WTC11 (cell line): Measurements from ENCODE around the gene VIM. TPM values are rescaled to one million over a fixed set of nuclear protein-coding genes. Genes with fewer than 3 reads are reported as not detected.
A peak's percentile ranks its signal among the peaks of the same experiment; 100 is the strongest.

Experiments
- ARID4B ChIP-seq: sonication (generic); formaldehyde crosslinking; IDR thresholded peaks from 2 replicates; pipeline ENCODE4 v1.8.0; 2023; ENCODE audit warnings: missing genetic modification reagents, mild to moderate bottlenecking, borderline replicate concordance
- CREM ChIP-seq: sonication (generic); formaldehyde crosslinking; IDR thresholded peaks from 2 replicates; pipeline ENCODE4 v1.8.1; 2022; ENCODE audit warnings: mild to moderate bottlenecking, missing genetic modification reagents, moderate library complexity
- CTCF ChIP-seq: fragments of 200-600 bp; IDR thresholded peaks from 2 replicates; pipeline ENCODE4 v1.8.0; 2022; ENCODE audit warnings: antibody characterized with exemption
- E2F5 ChIP-seq: sonication (generic); formaldehyde crosslinking; IDR thresholded peaks from 2 replicates; pipeline ENCODE4 v1.8.1; 2022; ENCODE audit warnings: mild to moderate bottlenecking, moderate library complexity, missing genetic modification reagents
- GRHL2 ChIP-seq: fragments of 250-450 bp; sonication (Bioruptor Pico); IDR thresholded peaks from 2 replicates; pipeline ENCODE4 v1.8.0; 2022; ENCODE audit warnings: mild to moderate bottlenecking, moderate library complexity; ENCODE audit not compliant: insufficient replicate concordance, severe bottlenecking
- GTF2I ChIP-seq: fragments of 250-450 bp; sonication (Bioruptor Pico); conservative IDR thresholded peaks from 2 replicates; pipeline ENCODE4 v1.4.0; 2021; ENCODE audit warnings: mild to moderate bottlenecking
- HMGA2 ChIP-seq: fragments of 250-450 bp; sonication (Bioruptor Pico); IDR thresholded peaks from 2 replicates; pipeline ENCODE4 v1.4.0; 2021; ENCODE audit warnings: mild to moderate bottlenecking, moderate library complexity
- IRF1 ChIP-seq: sonication (generic); formaldehyde crosslinking; IDR thresholded peaks from 2 replicates; pipeline ENCODE4 v1.8.0; 2023; ENCODE audit warnings: missing genetic modification reagents
- MXD4 ChIP-seq: fragments of 250-450 bp; sonication (Bioruptor Pico); IDR thresholded peaks from 2 replicates; pipeline ENCODE4 v1.8.0; 2021; ENCODE audit warnings: mild to moderate bottlenecking, moderate library complexity, borderline replicate concordance
- NFATC4 ChIP-seq: fragments of 250-450 bp; sonication (Bioruptor Pico); IDR thresholded peaks from 2 replicates; pipeline ENCODE4 v1.9.0; 2021; ENCODE audit warnings: mild to moderate bottlenecking
- NFE2L1 ChIP-seq: sonication (generic); formaldehyde crosslinking; IDR thresholded peaks from 2 replicates; pipeline ENCODE4 v1.8.1; 2023; ENCODE audit warnings: missing genetic modification reagents
- NFYB ChIP-seq: sonication (generic); formaldehyde crosslinking; conservative IDR thresholded peaks from 2 replicates; pipeline ENCODE4 v1.8.0; 2022; ENCODE audit warnings: low read depth, missing genetic modification reagents
- OVOL2 ChIP-seq: fragments of 250-450 bp; sonication (Bioruptor Pico); IDR thresholded peaks from 2 replicates; pipeline ENCODE4 v1.9.0; 2021; ENCODE audit warnings: mild to moderate bottlenecking, borderline replicate concordance
- PRRX2 ChIP-seq: fragments of 250-450 bp; sonication (Bioruptor Pico); IDR thresholded peaks from 2 replicates; pipeline ENCODE4 v1.8.0; 2021; ENCODE audit warnings: mild to moderate bottlenecking
- RELA ChIP-seq: sonication (generic); formaldehyde crosslinking; IDR thresholded peaks from 2 replicates; pipeline ENCODE4 v1.8.1; 2022; ENCODE audit warnings: missing genetic modification reagents, mild to moderate bottlenecking, borderline replicate concordance
- RORB ChIP-seq: fragments of 250-450 bp; sonication (Bioruptor Pico); IDR thresholded peaks from 2 replicates; pipeline ENCODE4 v1.9.0; 2021; ENCODE audit warnings: mild to moderate bottlenecking
- SP1 ChIP-seq: sonication (generic); formaldehyde crosslinking; conservative IDR thresholded peaks from 2 replicates; pipeline ENCODE4 v1.8.1; 2022; ENCODE audit warnings: missing genetic modification reagents
- TEAD4 ChIP-seq: sonication (generic); formaldehyde crosslinking; IDR thresholded peaks from 2 replicates; pipeline ENCODE4 v1.8.0; 2022; ENCODE audit warnings: mild to moderate bottlenecking, missing genetic modification reagents
- USF1 ChIP-seq: sonication (generic); formaldehyde crosslinking; IDR thresholded peaks from 2 replicates; pipeline ENCODE4 v1.8.0; 2022; ENCODE audit warnings: mild to moderate bottlenecking, missing genetic modification reagents
- ZBTB43 ChIP-seq: sonication (generic); formaldehyde crosslinking; IDR thresholded peaks from 2 replicates; pipeline ENCODE4 v1.8.1; 2023; ENCODE audit warnings: mild to moderate bottlenecking, missing genetic modification reagents
- ZNF219 ChIP-seq: sonication (generic); formaldehyde crosslinking; IDR thresholded peaks from 2 replicates; pipeline ENCODE4 v1.8.0; 2023; ENCODE audit warnings: missing genetic modification reagents, mild to moderate bottlenecking, borderline replicate concordance
- ZNF532 ChIP-seq: fragments of 250-450 bp; sonication (Bioruptor Pico); IDR thresholded peaks from 2 replicates; pipeline ENCODE4 v1.9.0; 2021; ENCODE audit warnings: mild to moderate bottlenecking, borderline replicate concordance
- ZSCAN18 ChIP-seq: fragments of 250-450 bp; sonication (Bioruptor Pico); IDR thresholded peaks from 2 replicates; pipeline ENCODE4 v2.1.2; 2022; ENCODE audit warnings: mild to moderate bottlenecking, moderate library complexity
- total RNA-seq: library from RNA; stranded (reverse); gene quantifications from 3 replicates; pipeline ENCODE4 v1.2.3, GENCODE V29; 2021

Gene VIM
- total RNA-seq, 1 experiment from 2014 or later, result 74.1 TPM

- TF ChIP-seq ARID4B (CRISPR knock-in tag) (no peak), MXD4 (CRISPR knock-in tag) (no peak), NFE2L1 (CRISPR knock-in tag) (no peak), GTF2I (CRISPR knock-in tag) (no peak), ZNF532 (CRISPR knock-in tag) (no peak), TEAD4 (CRISPR knock-in tag) (no peak), ZSCAN18 (CRISPR knock-in tag) (no peak), RORB (CRISPR knock-in tag) (no peak), GRHL2 (no peak), CREM (no peak), RELA (no peak), ZBTB43 (no peak), PRRX2 (no peak), NFATC4 (CRISPR knock-in tag) (no peak), USF1 (CRISPR knock-in tag) (no peak), IRF1 (CRISPR knock-in tag) (no peak), SP1 (CRISPR knock-in tag) (peak; percentile 27), NFYB (CRISPR knock-in tag) (no peak), CTCF (no peak), ZNF219 (no peak), OVOL2 (CRISPR knock-in tag) (no peak), E2F5 (no peak; the same call in 1 of the 2 replicates), HMGA2 (no peak)
Measured at GRCh38 chr10:17228091-17229015, at the start of gene VIM (continued).
